ENCODE measurements around the gene ZNF787.
A peak's percentile ranks its signal among the peaks of the same experiment; 100 is the strongest.

The ZNF787 gene

DNA sequence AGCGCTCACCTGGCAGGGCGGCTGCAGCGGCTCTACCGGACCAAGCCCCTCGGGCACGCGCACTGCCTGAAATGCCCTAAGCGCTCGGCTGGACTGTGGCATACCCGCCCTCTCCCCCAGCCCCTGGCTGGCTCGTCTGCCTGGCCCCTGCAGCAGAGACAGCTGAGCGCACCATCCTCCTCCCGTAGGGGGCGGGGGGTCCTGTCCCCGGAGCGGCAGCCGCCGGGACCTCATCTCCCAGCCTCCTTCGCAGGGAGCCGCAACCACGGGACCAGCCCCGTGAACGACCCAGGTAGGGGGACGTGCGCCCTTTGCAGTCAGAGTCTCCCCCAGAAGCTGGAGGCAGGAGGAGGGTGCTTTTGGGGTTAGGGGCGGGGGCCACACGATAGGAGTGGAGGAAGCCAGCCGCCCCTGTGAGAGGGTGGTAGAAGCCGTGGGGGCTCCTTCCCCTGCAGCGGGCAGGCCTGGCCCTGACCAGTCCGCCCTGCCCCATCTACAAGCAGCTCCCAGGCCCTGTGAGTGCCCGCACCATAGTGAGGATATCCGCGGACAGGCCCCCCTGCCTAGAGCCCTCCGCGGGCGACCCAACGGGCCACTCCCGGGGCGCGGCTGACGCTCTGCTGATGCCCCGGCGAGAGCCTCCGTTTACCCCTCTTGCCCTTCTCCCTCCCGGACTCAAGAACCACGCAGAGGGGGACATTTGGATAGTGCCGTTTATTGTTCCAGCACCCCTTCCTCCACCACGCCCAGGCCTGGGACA lies 34.2 kb downstream of the ZNF787 start:
- DNase-seq (ENCODE audit: low spot score): no peak

DNA sequence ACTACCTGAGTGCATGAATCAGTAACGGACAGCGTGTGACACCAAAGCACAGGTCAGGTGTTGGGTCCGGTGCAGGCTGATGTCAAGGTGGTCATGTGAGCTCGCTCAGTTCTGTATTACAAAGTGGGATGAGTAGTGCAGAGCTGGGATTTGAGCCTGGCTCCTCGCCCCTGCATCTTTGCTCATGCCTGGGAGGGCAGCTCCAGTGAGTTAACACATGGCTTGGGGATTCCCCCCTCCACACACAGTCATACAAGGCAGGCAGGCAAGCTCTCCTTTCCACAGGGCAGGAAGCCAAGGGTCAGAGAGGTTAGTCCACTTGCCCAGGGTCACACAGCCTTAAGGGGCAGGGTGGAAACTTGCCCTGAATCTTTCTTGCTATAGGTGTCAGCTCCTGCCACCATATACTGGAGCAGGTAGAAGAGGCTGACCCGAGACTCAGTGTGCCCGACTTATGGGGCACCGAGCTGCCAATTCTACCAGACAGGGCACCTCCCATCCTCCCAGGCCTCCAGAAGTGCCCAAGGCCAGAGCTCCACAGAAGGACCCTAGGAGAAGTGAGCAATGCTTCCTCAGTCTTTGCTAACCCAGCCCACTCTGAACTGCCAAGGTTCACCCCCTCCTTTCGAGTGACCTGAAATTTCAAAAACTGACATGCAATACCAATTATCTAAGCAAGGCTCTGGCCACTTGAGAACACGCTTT lies 35.4 kb downstream of the ZNF787 start:
- no peak for DNase-seq (ENCODE audit: low spot score)

GRCh38 chr19:56084835-56085536 lies 36.1 kb downstream of the ZNF787 start:
- no peak for DNase-seq (ENCODE audit: low spot score)

DNA sequence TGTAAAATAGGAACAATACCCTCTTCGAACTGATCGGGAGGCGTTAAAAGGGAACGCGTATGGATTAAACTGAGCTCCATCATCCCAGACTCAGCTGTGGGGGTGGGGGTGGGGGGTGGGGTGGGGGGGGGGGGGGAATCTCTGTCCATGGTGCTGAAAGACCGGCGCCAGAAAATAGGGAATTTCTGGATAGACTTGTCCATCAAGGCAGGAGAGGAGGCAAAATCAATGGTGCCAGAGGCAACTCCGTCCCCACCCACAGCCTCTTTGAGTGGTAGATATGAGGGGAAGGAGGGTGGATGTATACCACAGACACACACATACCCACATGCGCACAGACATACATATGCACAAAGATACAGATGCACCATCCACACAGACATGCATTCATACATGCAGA lies 37.4 kb downstream of the ZNF787 start:
- no peak for DNase-seq (ENCODE audit: low spot score)

- peak; percentile 54 for DNase-seq (ENCODE audit: low spot score)
These were observed 40.3 kb downstream of the ZNF787 start for GRCh38 chr19:56080669-56081401.

GRCh38 chr19:56079609-56080008 lies 41.5 kb downstream of the ZNF787 start:
- no peak for DNase-seq (ENCODE audit: low spot score)

DNA sequence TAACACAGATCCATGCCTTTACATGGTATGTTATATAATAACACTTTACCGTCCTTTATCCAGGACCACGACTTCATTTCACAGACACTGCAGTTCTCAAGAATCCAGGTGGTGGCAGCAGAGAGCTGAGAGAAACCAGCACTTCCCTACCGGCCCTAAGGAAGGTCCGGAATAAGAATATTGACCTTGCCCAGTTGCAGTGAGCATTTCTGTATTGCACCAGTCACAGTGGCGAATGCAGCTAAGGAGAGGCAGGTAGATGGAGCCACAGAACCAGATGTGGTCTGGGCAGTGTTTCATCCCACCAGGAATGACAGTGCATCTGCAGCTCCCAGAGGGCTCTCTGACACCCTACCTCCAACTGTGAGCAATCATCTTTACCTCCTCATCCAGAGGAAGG lies 44.6 kb downstream of the ZNF787 start:
- DNase-seq (ENCODE audit: low spot score): peak; percentile 67

GRCh38 chr19:56071151-56071550 lies 49.9 kb downstream of the ZNF787 start:
- peak; percentile 29 for DNase-seq (ENCODE audit: low spot score)

- DNase-seq (ENCODE audit: low spot score): no peak
These were observed 51.5 kb downstream of the ZNF787 start for GRCh38 chr19:56069642-56070041.

DNA sequence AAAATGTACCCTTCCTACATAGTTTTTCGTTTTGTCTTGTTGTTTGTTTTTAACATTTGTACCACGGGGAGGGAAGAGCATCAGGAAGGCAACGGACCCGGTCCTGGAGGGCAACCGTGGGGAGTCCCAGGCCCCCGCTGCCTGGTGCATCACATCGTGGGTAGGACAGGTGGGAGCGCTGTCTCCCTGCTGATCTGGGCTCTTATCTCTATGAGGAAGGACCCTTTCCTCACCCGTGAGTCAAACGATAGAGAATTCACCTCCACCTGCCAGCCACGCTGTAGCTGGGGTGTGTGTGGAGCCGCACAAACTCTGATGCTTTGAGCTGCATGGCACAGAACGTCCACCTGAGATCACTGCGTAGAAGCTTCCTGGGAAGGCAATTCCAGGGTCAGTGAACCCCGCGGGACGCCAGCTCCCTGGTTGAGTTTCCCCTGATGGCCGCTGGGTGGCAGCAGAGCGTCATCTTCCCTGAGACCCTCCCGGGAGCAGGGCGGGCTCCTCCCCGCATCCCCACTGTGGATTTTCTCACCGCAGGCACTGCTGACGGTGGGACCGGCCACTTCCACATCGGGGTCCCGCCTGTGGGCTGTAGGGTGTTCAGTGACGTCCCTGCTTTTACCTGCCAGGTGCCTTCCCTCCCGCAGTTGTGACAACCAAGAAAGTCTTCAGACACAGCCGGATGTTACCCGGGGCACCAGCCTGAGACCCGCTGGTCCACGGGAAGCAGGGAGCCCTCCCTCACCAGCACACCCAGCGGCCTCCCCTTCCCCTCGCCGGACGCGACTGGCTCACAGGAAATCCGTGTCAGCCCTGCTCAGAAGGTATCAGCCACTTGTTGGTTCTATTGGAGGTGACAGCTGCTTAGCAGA lies 54.7 kb downstream of the ZNF787 start:
- DNase-seq (ENCODE audit: low spot score): peak; percentile 76

- no peak for DNase-seq (ENCODE audit: low spot score)
These were observed 67.5 kb downstream of the ZNF787 start for GRCh38 chr19:56053596-56053995.
